Stimulated activated CD4-positive, alpha-beta T cell treated with anti-CD3 and anti-CD28 coated beads, Interleukin-2, amount 100 ng/mL, for 48 hours (primary cell): ENCODE measurements around the gene ACOT7.

ENCODE experiments used
- DNase-seq, 2 donors: peaks; one replicate each; pipeline ENCODE4 v3.0.0-alpha.2; 2020

The ACOT7 gene

DNA sequence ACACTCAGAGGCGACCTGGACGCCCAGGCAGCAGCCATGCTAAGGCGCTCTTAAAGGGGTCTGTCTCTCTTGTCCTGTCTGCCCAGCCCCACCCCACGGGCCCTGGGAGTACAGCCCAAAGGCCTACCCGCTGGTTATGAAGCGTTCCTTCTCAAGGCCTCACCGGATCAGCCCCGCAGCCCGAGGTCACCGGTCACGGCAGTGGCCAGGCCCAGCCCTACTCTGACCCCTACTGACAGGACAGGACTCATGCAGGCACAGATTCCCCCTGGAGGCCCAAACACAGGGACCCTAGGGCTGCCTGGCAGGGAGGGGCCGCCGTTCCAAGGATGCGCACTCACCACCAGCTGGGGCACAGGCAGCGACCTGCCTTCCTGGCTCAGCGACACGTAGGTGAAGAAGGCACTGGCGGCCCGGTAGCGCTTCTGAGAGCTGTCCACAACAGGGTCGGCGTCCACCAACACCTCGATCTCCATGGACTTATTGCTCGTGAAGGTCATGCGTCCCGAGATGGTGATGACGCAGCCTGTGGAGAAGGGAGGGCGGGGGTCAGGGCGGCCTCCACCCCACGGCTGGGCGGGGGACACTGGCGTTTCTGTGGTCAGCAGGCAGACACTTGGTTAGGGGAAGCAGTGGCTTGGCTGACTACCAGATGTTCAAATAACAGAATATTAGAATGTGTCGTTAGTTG lies 112.7 kb downstream of the ACOT7 start:
- no peak for DNase-seq

GRCh38 chr1:6279613-6280383 lies 113.8 kb downstream of the ACOT7 start:
- DNase-seq: no peak

DNA sequence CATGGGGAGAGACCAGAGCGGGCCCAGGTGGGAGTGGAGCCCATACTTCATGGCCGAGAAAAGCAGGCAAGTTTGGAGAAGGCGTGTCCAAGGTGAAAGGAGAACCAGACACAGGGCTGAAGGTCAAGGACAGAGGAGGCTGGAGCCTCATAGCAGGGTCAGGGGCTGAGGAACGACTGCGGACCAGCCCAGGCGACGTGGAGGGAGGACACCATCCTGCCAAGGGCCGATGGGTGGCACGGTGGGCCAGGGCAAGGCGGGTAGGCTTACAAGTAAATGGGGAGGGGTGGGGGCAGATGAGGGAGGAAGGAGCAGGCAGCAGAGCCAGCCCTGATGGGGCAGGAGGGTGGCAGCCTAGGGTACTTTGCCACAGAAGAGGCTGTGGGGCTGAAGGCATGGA lies 114.5 kb downstream of the ACOT7 start:
- DNase-seq: no peak

DNA sequence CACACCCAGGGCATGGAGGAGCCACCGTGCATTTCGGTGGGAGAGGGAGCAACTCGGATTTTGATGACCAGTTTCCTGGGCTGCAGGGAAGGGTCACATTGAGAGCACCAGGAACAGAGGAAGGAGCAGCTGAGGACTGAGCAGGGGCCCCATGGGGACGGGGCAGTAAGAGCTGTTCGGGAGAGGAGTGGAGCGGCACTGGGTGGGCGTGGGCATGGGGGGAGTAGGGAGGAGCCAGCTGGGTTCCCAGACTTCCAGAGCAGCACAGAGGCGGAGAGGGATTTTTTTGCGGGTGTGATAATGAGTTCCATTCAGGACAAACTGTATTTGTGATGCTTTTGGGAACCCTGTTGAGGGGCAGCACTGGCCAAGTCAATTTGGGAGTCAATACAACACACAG lies 115.3 kb downstream of the ACOT7 start:
- DNase-seq: no peak

- DNase-seq: no peak
Measured at GRCh38 chr1:6276811-6277555, 116.6 kb downstream of the ACOT7 start.

GRCh38 chr1:6275826-6276782 lies 117.5 kb downstream of the ACOT7 start:
- DNase-seq: no peak

- DNase-seq: no peak
Measured at GRCh38 chr1:6274622-6275139, 118.9 kb downstream of the ACOT7 start.

- DNase-seq: no peak
Measured at GRCh38 chr1:6274102-6274501, 119.5 kb downstream of the ACOT7 start.

DNA sequence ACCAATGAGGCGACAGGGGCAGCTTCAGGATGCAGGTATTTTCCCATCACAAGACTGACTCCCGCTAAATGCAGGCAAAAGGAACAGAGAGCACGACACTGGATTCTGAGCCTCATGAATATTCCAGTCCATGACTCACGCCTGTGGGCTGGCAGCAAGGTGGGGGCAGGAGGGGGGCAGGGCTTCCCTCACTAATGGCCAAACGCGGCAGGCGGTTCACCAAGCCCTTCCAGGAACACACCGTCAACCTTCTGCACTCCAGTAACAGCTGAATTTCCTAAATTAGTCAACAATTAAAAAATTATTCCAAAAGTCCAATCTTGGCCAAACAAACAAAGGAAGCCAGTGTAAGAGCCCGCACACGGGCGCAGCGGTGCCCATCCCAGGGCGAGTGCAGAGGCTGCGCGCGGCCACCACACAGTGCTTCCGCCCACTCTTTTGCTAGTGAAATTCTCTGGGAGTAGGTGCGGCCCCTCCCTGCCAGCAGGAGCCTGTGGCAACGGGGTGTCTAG lies 120.1 kb downstream of the ACOT7 start:
- no peak for DNase-seq

- DNase-seq: no peak
Measured at GRCh38 chr1:6272868-6273267, 120.7 kb downstream of the ACOT7 start.

DNA sequence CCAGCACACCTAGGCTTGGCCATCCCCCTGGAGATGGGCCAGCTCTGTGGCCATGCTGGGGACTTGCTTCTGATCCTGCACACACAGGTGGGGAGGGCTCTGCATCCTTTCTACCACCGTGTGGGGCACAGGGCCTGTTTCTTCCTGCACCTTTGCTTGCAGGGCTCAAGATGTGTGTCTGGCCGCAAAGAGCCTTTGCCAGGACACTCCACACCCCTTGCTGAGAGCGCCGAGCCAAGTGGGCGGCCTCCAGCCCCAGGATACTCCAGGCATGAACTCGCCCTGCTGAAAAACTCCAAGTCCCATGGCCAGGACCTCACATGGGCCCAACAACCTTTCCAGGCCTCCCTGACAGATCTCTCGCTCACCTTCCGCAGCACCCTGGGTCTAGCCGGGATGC lies 121.1 kb downstream of the ACOT7 start:
- DNase-seq: no peak

DNA sequence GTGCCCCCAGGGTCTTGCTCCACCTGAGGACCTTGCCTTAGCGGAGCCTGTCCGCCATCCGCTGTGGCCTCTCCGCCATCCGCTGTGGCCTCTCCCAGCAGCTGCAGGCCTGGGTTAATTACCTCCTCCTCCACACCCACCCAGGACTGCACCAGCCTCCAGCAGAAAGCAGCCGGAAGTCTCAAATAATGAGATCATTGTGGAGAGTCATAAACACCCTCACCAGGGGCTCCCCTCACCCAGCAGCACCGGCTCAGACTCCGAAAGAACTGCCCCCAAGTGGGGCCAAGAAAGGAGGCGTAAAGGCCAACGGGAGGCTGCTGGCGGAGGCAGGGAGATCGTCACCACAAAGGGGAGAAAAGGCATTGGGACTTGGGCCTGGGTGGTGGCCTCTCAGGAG lies 122.0 kb downstream of the ACOT7 start:
- no peak for DNase-seq

- no peak for DNase-seq
Measured at GRCh38 chr1:6271006-6271405, 122.6 kb downstream of the ACOT7 start.

- no peak for DNase-seq
Measured at GRCh38 chr1:6270401-6270800, 123.2 kb downstream of the ACOT7 start.

DNA sequence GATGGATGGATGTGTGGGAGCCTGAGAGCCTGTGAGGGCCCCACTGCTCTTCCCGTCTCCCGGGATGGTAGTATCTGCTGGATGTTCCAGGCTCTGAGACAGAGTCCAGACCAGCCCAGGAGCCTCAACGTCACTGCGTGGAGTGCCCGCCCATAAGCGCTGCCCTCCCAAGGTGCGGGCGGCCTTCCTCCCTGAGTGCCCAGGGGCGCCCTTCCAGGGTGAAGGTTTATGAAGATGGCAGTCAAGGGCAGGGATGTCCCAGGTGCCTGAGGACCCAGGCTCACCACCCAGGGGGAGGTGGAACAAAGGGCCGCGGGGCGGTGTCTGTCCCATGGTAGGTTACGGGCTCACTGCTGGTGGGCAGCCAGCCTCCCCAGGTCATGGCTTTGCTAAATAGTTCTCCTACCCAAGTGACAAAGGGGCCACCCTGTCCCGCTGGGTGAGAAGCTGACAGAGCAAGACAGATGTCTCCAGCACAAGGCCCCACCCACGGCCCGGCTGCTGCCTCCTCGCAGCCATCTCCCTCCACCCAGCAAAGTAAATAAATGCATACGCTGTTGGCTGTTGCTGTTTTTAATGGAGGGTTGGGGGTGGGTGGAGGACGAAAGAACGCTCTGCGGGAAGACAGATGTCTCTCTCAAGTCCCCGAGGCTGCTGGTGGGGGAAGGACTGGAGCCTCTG lies 123.7 kb downstream of the ACOT7 start:
- no peak for DNase-seq

DNA sequence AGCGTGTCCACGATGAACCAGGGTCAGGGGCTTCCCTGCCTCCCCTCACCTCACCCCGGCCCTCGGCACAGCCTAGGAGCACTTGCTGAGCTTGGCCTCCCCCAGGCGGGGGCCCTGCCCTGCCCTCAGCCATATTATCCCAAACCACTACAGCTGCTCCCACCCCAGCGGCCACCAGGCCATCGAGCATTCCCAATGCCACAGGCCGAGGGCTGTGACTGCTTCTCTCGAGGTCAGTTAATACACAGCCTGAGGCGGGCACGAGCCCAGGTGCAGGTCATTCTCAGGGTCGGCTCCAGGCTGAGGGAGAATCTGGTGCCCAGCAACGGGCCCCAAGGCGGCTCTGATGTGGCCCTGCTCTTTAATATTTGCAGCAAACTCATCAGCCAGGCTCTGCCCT lies 124.3 kb downstream of the ACOT7 start:
- DNase-seq: no peak

GRCh38 chr1:6268415-6268814 lies 125.2 kb downstream of the ACOT7 start:
- DNase-seq: no peak

DNA sequence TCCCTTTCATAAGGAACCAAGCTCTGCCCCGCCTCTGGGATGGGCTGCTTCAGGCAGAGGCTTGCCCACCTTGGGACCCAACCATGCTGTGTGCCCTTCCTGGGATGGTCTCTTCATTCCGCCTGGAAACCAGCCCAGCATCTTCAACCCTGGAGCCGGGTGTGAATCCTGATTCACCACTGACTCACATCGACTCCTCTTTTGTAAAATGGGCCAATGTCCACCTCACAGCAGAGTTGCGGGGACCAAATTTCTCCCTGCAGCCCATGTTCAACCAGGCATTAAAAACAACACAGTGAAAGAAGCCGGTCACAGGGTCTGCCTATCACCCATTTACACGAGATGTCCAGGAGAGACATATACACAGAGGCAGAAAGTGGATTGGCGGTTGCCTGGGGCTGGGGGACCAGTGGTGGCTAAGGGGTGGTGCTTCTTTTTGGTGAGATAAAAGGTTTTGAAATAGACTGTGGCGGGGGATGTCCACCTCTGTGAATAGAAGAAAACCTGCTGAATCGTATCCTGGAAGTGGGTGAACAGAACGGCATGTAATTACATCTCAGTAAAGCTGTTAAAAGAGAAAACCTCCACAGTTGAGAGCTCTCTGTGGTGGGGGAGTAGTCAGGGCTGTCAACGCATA lies 125.8 kb downstream of the ACOT7 start:
- DNase-seq: no peak

- no peak for DNase-seq
Measured at GRCh38 chr1:6266641-6267040, 126.9 kb downstream of the ACOT7 start.

DNA sequence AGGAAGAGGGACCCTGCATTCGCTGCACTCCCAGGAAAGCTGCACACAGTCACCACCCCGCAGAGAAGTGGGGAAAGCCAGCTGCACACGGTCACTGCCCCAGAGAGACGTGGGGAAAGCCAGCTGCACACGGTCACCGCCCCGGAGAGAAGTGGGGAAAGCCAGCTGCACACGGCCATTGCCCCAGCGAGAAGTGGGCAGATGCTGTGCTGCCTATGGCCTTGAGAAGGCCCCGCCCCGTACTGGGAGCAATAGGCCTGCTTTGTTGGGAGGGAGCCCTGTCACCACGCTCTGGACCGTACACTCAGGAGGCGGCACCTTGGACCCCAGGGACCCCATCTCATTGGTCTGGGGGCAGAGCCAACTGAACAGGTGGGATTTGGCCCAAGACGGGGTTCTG lies 128.4 kb downstream of the ACOT7 start:
- DNase-seq: no peak

GRCh38 chr1:6263716-6264115 lies 129.9 kb downstream of the ACOT7 start:
- no peak for DNase-seq
